Transverse colon (tissue), 4 donors: ENCODE results near the gene MYO7B.

Experiments used
- CTCF ChIP-seq, 5 experiments: fragments of 200-600 bp in 3 of 5; fragments of 450-650 bp in 2 of 5; sonication (generic) in 3 of 5; IDR thresholded peaks; 1 replicate in 2 of 5; 2 replicates in 3 of 5; pipeline ENCODE4 v1.5.1; 2016 to 2017; ENCODE audit warnings: antibody characterized with exemption in 5 of 5, inconsistent platforms in 3 of 5, mild to moderate bottlenecking in 2 of 5, moderate library complexity in 1 of 5
- POLR2AphosphoS5 ChIP-seq, 3 donors: sonication (generic); formaldehyde crosslinking; IDR thresholded peaks; one replicate each; pipeline ENCODE4 v1.6.1; 2016; ENCODE audit warnings: antibody characterized with exemption in 3 of 3

DNA sequence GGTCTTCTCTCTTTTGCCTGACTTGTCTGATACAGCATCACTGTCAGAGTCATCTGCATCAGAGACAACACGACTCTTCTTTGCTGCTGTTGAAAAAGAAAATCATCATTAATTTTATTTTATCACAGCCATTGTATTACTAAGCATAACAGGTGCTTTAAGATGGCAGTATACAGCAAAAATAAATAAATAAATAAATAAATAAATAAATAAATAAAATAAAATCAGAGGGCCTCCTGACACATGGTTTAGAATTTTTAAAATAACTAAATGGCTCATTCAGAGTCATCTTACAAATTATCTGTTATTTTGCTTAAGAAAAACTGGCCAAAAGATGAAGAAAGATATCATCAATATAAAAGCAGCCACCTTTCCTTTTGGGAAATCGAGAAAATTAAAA, 32.0 kb upstream of the MYO7B start:
- TF ChIP-seq CTCF (IDR thresholded peaks at IDR 0.05) (no peak), POLR2AphosphoS5 (IDR thresholded peaks at IDR 0.05) (no peak)
